ENCODE measurements around the gene CEP112. TPM values are rescaled to one million over a fixed set of nuclear protein-coding genes. Genes with fewer than 3 reads are reported as not detected.

Gene CEP112
- total and polyA plus RNA-seq, 2 experiments from 2014 or later, result 4.0 to 4.3 TPM

- Histone ChIP-seq H3K4me3 (no peak overlapping the region), H3K27me3 (ENCODE audit: insufficient read depth) (no peaks in the 10 kb centered on the region), H3K4me2 (no peak overlapping the region), H3K9me2 (ENCODE audit: insufficient read depth) (no peaks in the 10 kb centered on the region), H4K20me1 (replicated peaks; ENCODE audit: insufficient read depth) (no peaks in the 10 kb centered on the region), H3K27ac (ENCODE audit: low read depth) (no peak overlapping the region), H3K79me2 (replicated peaks; ENCODE audit: insufficient read depth) (no peaks in the 10 kb centered on the region), H2AFZ (no peak overlapping the region), H3K4me1 (ENCODE audit: insufficient read depth) (peaks cover 17% of the 10 kb centered on the region; the same call in 1 of the 2 replicates), H3K36me3 (ENCODE audit: insufficient read depth) (no peaks in the 10 kb centered on the region; the same call in 1 of the 2 replicates), H3F3A (replicated peaks; ENCODE audit: low read depth) (no peaks in the 10 kb centered on the region)
- Mint-ChIP-seq H3K9me3 (no peaks in the 10 kb centered on the region), H3K4me3 (no peak overlapping the region), H3K4me1 (peaks cover 23% of the 10 kb centered on the region), H3K36me3 (ENCODE audit: low read depth) (no peaks in the 10 kb centered on the region), H3K27me3 (ENCODE audit: insufficient read depth, low read depth, poor library complexity) (peaks cover 2% of the 10 kb centered on the region), H3K27ac (no peak overlapping the region)
- TF ChIP-seq EZH2phosphoT487 (IDR thresholded peaks at IDR 0.05; ENCODE audit: unreplicated experiment), result no peak
- TF ChIP-seq JUNB (IDR thresholded peaks at IDR 0.05; ENCODE audit: unreplicated experiment), result no peak
- no peak for TF ChIP-seq ZNF462 (CRISPR knock-in tag; IDR thresholded peaks at IDR 0.05)
- no peak for TF ChIP-seq POLR2AphosphoS5 (IDR thresholded peaks at IDR 0.05; ENCODE audit: low read depth)
- TF ChIP-seq ZNF114 (CRISPR knock-in tag; IDR thresholded peaks at IDR 0.05), result no peak
- no peak for TF ChIP-seq EZH2 (IDR thresholded peaks at IDR 0.05; ENCODE audit: low read depth, unreplicated experiment)
- TF ChIP-seq ZNF331 (CRISPR knock-in tag; IDR thresholded peaks at IDR 0.05; ENCODE audit: low read depth), result no peak
- no peak for TF ChIP-seq NANOG (IDR thresholded peaks at IDR 0.05; ENCODE audit: borderline replicate concordance)
- no peak for TF ChIP-seq REST (IDR thresholded peaks at IDR 0.05; ENCODE audit: unreplicated experiment)
- no peak for TF ChIP-seq CREB1 (CRISPR knock-in tag; IDR thresholded peaks at IDR 0.05; ENCODE audit: low read depth)
- no peak for TF ChIP-seq ETS1 (IDR thresholded peaks at IDR 0.05)
- TF ChIP-seq STAT1 (IDR thresholded peaks at IDR 0.05; ENCODE audit: unreplicated experiment), result no peak
- no peak for TF ChIP-seq CTCF (conservative IDR thresholded peaks at IDR 0.05; ENCODE audit: low read depth in 2 of 2)
- ATAC-seq (no peak), DNase-seq (ENCODE audit: low spot score) (no peak)
Measured at GRCh38 chr17:65598746-65599145, 593.2 kb downstream of the CEP112 start.
